ENCODE data around the gene WRAP53. TPM values are rescaled to one million over a fixed set of nuclear protein-coding genes. Genes with fewer than 3 reads are reported as not detected.

WRAP53 gene
- total and polyA plus RNA-seq, 2 of the 13 experiments (the other 11 are each of a cell fraction or from before 2014, with no cell fraction given), result 7.0 to 19.5 TPM

DNA sequence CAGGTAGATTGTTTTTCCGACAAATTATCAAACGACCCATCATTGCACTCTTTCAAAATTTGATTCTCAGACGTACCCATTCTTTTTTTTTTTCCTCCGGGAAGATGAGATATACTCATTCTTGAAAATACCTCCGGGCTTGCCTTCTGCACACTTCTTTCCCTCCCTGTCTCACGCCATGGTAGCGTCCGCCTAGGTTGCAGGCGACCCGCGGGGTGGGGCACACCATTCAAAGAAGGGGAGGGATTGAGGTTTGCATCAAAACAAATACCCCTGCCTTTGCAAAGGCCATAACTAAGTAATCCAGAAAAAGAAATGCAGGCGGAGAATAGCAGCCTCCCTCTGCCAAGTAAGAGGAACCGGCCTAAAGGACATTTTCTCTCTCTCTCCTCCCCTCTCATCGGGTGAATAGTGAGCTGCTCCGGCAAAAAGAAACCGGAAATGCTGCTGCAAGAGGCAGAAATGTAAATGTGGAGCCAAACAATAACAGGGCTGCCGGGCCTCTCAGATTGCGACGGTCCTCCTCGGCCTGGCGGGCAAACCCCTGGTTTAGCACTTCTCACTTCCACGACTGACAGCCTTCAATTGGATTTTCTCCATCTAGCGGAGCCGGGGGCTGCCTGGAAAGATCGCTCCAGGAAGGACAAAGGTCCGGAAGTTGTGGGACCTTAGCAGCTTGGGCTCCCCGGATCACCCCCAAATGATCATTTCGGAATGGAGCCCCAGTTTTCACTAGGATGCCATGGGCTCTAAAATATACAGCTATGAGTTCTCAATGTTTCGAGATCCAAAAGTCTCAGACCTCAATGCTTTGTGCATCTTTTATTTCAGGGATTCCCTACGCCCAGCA is 1.8 kb upstream of the WRAP53 start (continued):
- TF ChIP-seq ATM (IDR thresholded peaks at IDR 0.05; ENCODE audit: borderline replicate concordance) (no peak), MTA1 (CRISPR knock-in tag; IDR thresholded peaks at IDR 0.05; ENCODE audit: borderline replicate concordance) (no peak), TEAD3 (CRISPR knock-in tag; optimal IDR thresholded peaks at IDR 0.05; ENCODE audit: borderline replicate concordance) (no peak), SYNCRIP (IDR thresholded peaks at IDR 0.05; ENCODE audit: insufficient read depth, low read depth, low read length) (no peak), KDM6A (CRISPR knock-in tag; IDR thresholded peaks at IDR 0.05; ENCODE audit: low read depth) (no peak), ZNF550 (CRISPR knock-in tag; IDR thresholded peaks at IDR 0.05; ENCODE audit: borderline replicate concordance) (no peak), ZIK1 (CRISPR knock-in tag; IDR thresholded peaks at IDR 0.05; ENCODE audit: borderline replicate concordance, low read depth) (no peak), ZNF713 (CRISPR knock-in tag; IDR thresholded peaks at IDR 0.05) (no peak), HMGXB4 (CRISPR knock-in tag; IDR thresholded peaks at IDR 0.05; ENCODE audit: borderline replicate concordance in 1 of 2, low read depth in 1 of 2) (peak in 1 of 2 experiments; percentile 41; a peak in 2 of 4 replicates), ZNF749 (CRISPR knock-in tag; IDR thresholded peaks at IDR 0.05; ENCODE audit: borderline replicate concordance) (no peak), ZNF652 (CRISPR knock-in tag; IDR thresholded peaks at IDR 0.05; ENCODE audit: borderline replicate concordance, low read depth) (no peak), ARNTL (CRISPR knock-in tag; IDR thresholded peaks at IDR 0.05) (0 out of 2 replicates have a peak, but pooled peaks have one; percentile 40), CCAR2 (optimal IDR thresholded peaks at IDR 0.05; ENCODE audit: low read depth, low read length) (peak; percentile 44), ZNF598 (CRISPR knock-in tag; IDR thresholded peaks at IDR 0.05; ENCODE audit: borderline replicate concordance) (no peak), NFYB (CRISPR knock-in tag; IDR thresholded peaks at IDR 0.05) (no peak; the same call in 1 of the 2 replicates), ZNF431 (CRISPR knock-in tag; IDR thresholded peaks at IDR 0.05; ENCODE audit: borderline replicate concordance, low read depth) (no peak), DNMT1 (CRISPR knock-in tag; IDR thresholded peaks at IDR 0.05) (no peak), SOX5 (CRISPR knock-in tag; IDR thresholded peaks at IDR 0.05; ENCODE audit: borderline replicate concordance) (no peak; the same call in 1 of the 2 replicates), GABPB1 (CRISPR knock-in tag; IDR thresholded peaks at IDR 0.05) (peak; percentile 75), ZNF773 (CRISPR knock-in tag; IDR thresholded peaks at IDR 0.05; ENCODE audit: borderline replicate concordance) (0 out of 2 replicates have a peak, but pooled peaks have one; percentile 47), DRAP1 (CRISPR knock-in tag; IDR thresholded peaks at IDR 0.05) (peak; percentile 55; the same call in 1 of the 2 replicates), RFX1 (IDR thresholded peaks at IDR 0.05) (no peak)
- TF ChIP-seq, protein P1, sequence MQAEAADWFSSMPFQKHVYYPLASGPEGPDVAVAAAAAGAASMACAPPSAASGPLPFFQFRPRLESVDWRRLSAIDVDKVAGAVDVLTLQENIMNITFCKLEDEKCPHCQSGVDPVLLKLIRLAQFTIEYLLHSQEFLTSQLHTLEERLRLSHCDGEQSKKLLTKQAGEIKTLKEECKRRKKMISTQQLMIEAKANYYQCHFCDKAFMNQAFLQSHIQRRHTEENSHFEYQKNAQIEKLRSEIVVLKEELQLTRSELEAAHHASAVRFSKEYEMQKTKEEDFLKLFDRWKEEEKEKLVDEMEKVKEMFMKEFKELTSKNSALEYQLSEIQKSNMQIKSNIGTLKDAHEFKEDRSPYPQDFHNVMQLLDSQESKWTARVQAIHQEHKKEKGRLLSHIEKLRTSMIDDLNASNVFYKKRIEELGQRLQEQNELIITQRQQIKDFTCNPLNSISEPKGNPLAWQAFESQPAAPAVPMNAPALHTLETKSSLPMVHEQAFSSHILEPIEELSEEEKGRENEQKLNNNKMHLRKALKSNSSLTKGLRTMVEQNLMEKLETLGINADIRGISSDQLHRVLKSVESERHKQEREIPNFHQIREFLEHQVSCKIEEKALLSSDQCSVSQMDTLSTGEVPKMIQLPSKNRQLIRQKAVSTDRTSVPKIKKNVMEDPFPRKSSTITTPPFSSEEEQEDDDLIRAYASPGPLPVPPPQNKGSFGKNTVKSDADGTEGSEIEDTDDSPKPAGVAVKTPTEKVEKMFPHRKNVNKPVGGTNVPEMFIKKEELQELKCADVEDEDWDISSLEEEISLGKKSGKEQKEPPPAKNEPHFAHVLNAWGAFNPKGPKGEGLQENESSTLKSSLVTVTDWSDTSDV (CRISPR knock-in tag; IDR thresholded peaks at IDR 0.05), result no peak
- TF ChIP-seq, protein P2, sequence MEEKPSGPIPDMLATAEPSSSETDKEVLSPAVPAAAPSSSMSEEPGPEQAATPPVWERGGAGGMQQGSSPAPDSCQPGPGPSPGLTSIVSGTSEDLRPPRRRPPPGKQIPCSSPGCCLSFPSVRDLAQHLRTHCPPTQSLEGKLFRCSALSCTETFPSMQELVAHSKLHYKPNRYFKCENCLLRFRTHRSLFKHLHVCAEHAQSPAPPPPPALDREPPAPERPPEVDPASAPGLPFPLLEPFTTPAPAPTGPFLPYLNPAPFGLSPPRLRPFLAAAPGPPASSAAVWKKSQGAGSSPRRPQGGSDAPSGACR (CRISPR knock-in tag; IDR thresholded peaks at IDR 0.05), result no peak
